HG03045 (cell line): ENCODE data around the gene UPF1.
"Not testable (repeated sequence)": the region's sequence is repeated elsewhere in the genome, so short reads cannot be mapped to it uniquely, and the experiment has no call there.

Experiments used
- ATAC-seq: cut with Tn5 transposase; IDR thresholded peaks from one replicate; pipeline ENCODE4 v1.9.1; 2021; ENCODE audit warnings: mild to moderate bottlenecking, moderate library complexity; ENCODE audit not compliant: unreplicated experiment

UPF1 gene

DNA sequence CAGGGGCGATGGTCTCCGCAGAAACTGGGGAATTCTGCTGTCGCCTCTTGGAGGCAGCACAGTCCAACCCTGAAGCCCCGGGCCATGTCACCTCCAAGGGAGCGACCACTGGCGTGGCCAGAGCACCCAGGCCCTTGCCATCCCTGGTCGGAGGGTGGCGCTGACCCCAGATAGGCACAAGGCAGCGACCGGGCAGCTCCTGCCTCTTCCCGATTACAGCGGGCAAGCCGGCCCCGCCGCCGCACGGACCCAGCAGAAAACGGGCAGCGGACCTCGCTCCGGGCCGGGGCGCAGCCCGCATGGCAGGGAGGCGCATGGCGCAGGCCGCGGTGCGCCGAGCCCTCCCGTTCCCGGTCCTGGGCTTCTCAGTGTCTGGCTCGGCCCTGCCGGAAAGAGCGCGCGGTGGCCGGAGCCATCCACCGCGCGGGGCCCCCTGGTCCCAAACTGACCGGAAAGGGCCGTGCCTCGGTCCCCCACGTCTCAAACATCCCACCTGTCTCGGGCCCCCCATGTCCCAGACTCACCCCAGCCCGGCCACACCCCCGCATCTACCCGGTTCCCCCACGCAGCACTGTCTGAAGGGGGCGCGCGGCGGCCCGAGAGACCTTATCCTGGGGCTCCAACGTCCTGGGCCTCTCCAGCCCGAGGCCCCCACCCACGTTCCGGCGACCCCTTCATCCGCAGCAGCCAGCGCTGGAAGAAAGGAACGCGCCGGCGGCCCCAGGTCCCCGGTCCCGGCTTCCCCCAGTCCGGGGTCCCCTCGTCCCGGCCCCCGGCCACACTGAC, 63.5 kb downstream of the UPF1 start:
- no peak for ATAC-seq

DNA sequence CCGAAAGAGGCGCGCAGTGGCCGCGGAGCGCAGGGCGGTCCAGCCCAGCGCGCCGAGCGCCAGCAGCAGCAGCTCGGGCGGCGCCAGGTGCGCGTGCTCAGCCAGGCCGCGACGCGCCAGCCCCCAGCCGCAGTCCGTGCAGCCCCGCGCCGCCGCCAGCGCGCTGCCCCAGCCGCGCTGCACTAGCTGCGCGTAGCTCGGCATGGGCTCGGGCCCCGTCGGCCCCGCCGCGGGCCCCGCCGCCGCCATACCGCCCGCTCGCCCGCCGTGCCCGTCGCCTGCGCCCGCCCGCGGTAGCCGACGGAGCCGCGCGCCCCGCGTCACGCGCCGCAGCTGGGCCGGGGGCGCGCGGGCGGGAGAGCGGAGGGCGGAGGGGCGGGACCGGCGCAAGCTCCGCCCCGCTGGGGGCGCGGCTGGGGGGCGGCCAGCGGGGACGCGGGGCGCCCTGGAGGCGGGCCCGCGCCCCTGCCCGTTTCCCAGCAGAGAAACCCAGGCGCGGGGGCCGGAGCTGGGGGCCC, 64.1 kb downstream of the UPF1 start, which contains the start of gene CERS1:
Gene CERS1, minus strand, starts transcription at position 335 of the 518 bp plus-strand sequence. Its CDS starts 86 bp downstream, at position 249.
- no peak for ATAC-seq

DNA sequence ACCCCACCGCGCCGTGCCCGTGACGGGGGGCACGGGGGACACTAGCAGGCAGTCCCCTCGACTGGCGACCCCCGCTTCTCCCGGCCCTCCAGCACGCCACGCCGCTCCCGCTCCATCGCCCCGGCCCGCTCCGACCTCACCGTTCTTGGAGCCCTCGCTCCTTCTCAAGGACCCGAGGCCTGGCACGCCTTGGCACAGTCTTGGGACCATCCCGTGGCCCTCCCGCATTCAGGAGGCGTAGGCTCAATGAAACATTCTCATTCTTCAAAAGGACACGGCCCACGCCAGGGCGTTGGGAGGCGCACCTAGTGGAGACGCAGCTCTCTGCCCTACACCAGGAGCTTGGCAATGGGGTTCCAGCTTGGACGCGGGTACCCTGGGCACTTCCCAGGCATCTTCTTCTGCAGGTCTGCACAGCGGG, 64.7 kb downstream of the UPF1 start:
- no peak for ATAC-seq

DNA sequence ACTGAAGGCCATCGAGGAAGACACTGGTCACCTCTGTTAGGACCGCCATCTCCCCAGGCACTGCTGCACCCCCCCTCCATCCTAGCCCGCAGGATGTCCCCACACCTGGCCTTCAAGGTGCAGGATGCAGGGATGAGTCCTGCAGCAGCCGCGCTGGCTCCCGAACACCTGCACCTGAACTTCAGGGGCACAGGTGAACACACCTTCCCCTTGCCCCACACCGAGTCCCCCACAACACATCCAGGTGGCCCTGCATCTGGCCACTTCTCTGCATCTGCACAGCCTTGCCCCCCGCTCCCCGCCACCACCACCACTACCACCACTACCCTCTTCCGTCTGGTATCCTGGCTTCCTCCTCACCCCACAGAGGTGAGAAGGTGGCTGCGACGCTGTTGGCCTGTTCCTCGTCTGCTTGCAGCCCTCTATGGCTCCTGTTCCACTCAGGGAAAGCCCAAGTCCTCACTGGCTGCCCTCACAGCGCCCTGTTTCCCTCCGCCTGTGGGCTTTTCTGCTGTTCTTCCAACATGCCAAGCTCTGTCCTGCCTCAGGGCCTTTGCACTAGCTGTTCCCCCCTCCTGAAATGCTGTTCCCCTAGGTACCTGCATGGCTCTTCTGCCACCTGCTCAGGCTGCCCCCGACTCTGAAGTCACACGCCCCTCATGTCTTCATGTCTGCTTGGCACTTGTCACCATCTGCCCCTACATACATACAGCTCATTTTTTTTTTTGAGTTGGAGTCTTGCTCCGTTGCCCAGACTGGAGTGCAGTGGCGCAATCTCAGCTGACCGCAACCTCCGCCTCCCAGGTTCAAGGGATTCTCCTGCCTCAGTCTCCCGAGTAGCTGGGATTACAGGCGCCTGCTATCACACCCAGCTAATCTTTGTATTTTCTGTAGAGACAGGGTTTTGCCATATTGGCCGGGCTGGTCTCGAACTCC, 65.6 kb downstream of the UPF1 start:
- no peak for ATAC-seq

DNA sequence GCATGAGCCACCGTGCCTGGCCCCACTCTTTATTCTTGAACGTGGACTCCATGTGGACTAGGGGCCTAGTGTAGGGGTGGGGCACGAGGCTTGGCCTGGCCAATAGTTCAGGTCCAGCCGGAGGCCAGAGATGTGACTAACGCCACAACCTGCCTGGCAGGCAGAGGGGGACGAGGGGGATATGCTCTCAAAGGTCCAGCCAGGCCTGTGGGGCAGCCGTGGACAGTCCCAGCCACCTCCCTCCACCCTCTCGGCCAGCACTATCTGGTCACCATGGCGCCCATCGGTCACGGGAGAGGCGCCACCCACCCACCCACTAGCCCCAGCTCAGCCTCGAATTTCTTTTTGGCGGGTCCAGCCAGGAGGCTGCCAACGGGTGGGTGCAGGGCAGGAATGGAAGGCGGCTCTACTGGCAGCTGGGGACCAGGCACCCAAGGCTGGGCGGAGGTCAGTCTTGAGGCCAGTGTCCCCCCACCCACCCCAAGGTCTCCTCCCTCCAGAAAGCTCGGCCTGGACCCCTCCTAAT, 66.4 kb downstream of the UPF1 start:
- no peak for ATAC-seq

DNA sequence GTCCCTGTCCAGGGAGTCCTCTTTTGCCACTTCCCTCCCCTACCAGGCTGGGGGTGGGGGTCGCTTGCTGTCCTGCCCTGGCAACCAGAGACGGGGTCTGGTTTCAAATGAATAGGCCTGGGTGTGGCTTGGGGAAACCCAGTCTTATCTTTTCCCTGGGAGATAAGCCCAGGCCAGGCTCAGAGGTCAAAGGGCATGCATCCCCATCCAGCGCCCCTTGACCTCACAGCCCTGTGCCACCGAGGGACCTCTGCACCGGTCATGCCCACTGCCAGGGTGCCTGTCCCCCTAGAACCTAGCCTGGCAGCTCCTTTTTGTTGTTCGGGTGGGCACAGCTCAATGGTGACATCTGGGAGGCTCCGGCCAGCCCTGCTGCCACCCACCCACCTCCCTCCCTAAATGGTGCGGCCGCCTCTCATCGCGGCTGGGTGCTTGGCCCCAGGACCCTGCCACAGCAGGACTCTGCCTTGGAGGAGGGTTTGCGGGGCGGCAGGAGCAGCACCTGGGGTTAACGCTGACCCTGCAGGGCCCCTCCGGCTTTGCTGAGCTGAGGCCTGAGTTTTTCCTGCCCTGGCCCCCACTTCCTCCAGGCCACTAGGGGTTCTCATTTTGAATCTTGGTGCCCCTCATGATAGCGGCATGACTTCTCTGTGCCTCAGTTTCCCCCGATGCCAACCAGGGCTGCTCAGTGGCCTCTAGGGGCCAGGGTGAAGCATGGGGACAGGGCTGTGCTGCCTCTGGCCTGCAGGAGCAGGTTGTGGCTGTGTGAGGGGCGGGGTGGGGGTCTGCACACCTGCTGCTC, 67.0 kb downstream of the UPF1 start:
- ATAC-seq: no peak

DNA sequence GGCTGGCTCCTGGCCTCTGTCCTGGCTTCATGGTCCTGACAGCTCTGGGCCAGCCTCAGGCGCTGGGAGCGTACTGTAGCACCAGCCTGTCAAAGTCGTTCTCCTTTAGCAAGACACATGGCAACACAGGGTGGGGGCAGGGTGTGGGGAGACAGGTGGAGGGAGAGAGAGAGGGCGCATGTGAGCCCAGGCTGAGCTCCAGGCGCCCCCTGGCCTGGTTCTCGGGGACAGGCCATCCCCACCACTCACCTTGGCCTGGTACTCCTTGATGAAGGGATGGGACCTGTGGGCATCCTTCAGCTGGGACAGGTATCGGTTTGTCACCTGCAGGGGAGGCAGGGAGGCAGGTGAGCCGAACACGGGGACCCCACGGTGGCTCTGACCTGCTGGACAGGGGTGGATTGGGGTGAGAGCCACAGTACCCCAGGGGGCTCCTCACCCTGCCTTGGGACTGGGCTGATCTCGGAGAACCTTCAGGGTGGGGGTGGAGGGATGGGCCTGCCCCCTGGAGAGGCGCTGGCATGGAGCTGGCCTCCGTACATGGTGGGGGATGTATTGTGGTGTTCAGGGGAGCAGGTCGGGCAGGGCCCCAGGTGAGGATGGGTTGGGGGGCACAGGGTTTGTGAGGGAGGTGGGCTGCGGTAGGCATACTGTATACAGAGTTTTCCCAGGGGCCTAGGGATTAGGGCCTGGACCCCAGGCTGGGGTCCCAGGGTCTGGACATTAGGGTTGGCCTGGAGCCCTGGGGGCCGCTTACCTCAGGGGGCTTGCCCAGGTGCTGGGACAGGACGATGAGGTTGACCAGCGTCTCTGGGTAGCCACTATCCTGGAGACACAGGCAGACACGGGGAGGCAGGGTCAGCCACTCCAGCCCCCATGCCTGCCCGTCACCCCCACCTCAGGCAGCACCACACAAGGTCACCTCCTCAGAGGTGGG, 68.1 kb downstream of the UPF1 start:
- no peak for ATAC-seq

DNA sequence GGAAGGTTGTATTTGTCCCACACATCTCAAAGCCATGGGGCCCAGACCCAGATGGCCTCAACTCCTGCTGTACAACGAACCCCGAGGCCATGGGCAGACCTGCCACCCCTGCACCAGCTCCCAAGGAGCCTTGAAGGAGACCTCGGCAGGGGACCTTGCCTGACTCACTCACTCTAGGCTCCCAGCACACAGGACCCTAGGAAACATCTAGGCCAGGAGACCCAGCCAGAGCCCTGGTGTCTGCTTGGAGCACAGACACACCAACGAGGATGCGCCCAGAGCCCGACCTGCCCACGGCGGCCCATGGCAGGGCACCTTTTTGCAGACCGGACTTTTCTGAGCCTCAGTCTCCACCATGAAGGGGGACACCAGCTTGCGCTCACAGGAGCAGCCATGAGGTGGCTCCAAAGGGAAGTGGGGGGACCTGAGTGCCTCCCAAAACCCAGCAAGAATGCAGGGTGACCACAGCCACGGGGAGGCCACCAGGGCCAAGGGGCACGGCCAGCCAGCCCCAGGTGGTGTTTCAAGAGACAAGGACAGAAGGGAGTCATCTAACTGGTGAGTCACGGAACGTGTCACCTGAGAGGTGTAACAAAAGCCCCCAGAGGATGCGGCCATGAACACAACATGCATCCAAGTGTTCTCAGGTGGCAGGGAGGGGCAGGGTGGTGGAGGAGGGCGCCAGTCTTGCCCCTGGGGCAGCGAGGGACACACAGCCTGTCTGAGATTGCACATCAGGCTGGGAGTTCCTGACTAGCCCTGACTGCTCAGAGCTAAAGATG, 69.1 kb downstream of the UPF1 start:
- ATAC-seq: no peak

DNA sequence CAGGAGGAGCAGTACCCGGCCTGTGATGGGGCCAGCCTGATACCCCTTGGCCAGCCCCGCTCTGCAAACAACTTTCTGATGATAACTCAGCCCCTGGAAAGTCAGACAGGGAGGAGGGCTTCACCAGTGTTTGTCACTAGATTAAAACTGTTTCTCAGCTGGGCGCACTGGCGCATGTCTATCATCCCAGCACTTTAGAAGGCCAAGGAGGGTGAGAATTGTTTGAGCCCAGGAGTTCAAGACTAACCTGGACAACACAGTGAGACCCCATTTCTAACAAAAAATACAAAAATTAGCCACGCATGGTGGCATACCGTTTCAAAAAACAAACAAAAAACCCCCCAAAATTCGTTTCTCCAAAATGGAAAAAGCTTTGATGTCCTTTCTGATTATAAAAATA, 69.7 kb downstream of the UPF1 start:
- ATAC-seq: no peak

DNA sequence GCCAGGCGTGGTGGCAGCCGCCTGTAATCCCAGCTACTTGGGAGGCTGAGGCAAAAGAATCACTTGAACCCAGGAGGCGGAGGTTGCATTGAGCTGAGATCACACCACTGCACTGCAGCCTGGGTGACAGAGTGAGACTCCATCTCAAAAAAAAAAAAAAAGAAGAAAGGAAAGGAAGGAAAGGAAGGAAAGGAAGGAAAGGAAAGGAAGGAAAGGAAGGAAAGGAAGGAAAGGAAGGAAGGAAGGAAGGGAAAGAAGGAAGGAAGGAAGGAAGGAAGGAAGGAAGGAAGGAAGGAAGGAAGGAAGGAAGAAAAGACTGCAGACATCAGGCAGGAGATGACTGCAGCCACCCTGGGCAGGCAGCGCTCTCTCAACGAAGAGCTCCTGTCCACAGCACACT, 70.8 kb downstream of the UPF1 start:
- ATAC-seq: not testable (repeated sequence)

DNA sequence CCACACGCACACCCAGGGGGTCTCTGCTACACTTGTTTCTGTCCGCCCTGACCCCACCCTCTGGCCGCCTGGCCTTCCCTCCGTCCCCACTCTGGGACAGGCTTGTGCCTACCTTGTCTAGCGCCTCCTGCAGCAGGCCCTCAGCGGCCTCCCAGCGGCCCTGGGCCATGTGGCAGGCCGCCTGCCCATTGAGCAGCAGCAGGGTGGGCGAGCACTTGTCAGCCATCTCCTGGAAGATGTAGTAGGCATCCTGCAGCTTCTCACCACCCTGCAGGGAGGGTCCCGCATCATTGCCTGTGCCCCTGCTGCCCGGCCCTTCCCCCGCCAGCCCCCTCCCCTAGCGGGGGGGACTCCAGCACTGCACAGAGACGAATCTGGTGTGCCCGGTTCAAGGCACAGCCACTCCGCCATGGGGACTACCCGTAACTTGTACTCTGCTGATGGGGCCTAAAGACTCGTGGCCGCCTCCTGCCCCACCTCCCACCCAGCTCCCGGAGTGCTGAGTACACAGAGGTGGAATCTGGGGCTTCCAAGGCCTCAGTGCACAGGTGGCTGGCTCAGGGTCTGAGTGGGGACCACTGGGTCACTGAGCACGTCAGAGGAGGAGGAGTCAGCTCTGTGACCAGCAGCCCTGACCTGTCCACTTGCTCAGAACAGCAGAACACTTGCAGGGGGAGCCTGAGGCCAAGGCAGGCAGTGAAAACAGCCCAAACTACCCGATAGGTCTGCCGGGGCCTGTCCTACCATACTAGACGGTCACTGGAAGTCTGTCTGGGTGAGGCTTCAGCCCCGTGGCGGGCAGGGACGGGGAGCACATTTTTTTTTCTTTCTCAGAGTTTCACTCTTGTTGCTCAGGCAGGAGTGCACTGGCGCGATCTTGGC, 71.6 kb downstream of the UPF1 start:
- no peak for ATAC-seq

DNA sequence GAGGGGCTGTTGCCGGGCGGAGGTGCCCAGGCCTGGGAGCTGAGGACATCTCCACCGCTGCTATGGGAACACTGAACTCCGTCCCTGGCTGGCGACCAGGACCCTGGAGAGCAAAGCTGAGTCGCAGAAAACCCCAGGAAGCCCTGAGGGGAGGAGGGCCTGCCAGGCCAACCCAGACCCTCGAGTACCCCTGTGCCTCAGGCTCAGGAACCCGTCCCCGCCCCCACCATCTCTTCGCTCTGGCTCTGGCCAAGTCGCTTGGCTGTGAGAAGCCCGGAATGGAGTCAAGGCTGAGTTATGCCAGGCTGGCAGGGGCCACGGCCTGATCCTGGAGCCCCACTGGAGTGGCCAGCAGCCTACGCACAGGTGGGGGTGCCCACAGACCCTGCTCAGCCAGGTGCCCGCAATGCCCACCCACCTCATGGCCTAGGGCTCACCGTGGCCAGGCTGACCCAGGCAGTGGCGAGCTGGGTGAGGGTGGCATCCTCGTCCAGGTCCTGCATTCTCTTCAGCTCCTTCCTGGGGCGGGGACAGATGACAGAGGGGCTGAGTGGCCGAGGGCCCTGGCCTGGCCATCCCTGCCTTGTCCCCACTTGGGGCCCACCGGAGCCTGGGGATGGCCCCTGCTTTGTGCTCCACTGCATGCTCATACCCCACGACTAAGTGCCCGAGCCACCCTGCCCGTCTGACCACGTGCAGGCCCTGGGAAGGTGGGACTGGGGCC, 72.7 kb downstream of the UPF1 start:
- ATAC-seq: no peak

DNA sequence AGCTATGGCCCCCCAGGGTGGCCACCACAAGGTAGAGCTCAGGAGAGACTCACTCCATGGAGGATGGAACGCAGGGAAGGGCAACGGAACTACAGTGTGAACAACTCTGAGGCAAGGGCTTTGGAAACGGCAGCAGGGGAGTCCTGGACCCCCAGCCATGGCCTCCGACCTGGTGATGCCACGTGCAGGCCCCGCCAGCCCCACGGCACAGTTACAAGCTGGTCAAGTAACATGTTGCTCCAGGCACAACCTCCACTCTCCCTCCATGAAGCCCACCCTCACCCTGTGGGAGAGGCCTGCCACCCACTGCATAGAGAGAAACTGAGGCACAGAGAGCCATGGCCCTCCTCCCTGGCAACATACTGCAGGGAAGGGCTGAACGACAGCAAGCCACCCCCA, 73.3 kb downstream of the UPF1 start:
- no peak for ATAC-seq

DNA sequence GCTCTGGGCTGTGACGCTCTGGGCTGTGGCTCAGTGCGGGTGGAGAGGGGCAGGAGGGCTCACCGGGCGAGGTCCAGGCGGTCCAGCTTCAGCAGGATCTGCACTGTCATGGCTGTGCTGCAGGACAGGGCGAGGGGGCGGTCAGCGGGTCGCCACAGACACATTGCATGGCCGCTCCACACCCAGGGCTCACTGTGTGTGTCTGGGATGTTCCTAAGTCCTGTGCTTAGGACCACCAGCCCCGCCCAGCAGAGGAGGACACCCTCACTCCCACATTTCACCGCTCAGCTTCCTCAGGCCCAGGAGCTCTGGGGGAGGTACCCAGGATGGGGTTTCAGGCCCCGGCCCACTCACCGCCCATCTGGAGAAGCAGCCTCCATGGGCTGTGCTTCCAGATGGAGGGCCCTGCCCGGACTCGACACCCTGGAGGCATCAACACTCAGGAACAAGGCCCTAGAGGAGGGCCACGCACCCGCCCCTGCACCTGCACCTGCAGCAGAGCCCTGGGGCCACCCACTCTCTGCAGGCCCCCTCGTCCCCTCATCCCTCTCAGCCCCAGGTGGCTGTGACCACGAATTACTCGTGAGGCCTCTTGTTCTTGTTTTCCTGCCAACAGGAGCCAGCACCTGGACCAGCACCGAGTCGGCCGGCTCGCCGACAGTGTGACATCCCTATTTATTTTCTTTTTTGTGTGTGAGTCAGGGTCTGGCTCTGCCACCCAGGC, 73.9 kb downstream of the UPF1 start:
- ATAC-seq: no peak

DNA sequence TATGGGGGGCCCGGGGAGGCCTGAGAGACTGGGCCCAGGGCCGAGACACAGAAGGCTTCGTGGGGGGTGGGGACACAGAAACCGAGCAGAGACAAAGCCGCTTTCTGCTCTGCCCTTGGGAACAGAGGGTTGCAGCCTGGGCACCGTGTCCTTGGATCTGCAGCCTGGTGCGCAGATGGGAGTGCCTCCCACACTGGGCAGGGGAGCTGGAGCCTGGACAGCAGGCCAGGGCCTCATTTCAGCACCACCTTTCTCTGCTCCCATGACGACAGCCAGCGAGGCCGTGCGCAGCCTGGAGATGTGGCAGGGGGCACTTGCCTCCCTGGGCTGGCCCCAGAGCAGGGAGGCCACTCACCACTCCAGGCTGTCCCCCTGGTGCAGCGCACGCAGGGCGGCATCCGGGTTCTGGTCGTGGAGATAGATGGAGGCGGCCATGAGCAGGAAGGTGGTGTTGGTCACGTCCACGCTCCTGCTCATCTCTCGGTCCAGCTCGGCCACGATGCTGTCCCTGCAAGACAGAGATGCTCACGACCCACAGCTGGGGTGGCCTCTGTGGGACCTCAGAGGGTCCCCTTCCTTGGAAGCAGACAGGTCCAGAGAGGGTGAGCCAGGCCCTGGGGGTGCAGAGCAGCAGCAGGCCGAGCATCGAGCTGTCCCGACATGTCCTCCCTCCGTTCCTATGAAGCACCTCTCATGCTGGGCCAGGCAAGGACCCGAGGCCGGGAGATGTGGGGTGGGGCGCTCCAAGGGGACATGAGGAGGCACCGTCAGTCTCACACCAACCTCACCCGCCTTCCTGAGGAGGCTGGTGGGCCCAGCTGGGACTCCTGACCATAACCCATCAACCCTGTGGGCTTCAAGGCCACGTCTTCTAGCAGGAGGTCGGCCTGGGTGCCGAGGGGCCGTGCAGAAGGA, 75.1 kb downstream of the UPF1 start:
- ATAC-seq: no peak
